HG03175 (cell line): ENCODE measurements around the gene SLC22A23.

Experiments used
- ATAC-seq: cut with Tn5 transposase; IDR thresholded peaks from one replicate; pipeline ENCODE4 v1.9.1; 2021; ENCODE audit warnings: mild to moderate bottlenecking, moderate library complexity; ENCODE audit not compliant: unreplicated experiment

The SLC22A23 gene

GRCh38 chr6:3306848-3307247 is 150.0 kb downstream of the SLC22A23 start:
- ATAC-seq: no peak

- ATAC-seq: no peak
Observed at GRCh38 chr6:3305831-3306230, 151.0 kb downstream of the SLC22A23 start.

GRCh38 chr6:3305216-3305565 is 151.7 kb downstream of the SLC22A23 start:
- no peak for ATAC-seq

GRCh38 chr6:3304500-3305215 is 152.2 kb downstream of the SLC22A23 start:
- no peak for ATAC-seq

GRCh38 chr6:3303795-3304411 is 152.9 kb downstream of the SLC22A23 start:
- no peak for ATAC-seq

- no peak for ATAC-seq
Observed at GRCh38 chr6:3301506-3301905, 155.3 kb downstream of the SLC22A23 start.

- no peak for ATAC-seq
Observed at GRCh38 chr6:3299221-3299620, 157.6 kb downstream of the SLC22A23 start.

- no peak for ATAC-seq
Observed at GRCh38 chr6:3297909-3298308, 158.9 kb downstream of the SLC22A23 start.

GRCh38 chr6:3297006-3297405 is 159.8 kb downstream of the SLC22A23 start:
- ATAC-seq: no peak

- no peak for ATAC-seq
Observed at GRCh38 chr6:3296537-3296936, 160.3 kb downstream of the SLC22A23 start.

GRCh38 chr6:3296078-3296477 is 160.8 kb downstream of the SLC22A23 start:
- no peak for ATAC-seq

GRCh38 chr6:3294921-3295871 is 161.7 kb downstream of the SLC22A23 start:
- ATAC-seq: no peak

GRCh38 chr6:3294396-3294795 is 162.5 kb downstream of the SLC22A23 start:
- no peak for ATAC-seq

GRCh38 chr6:3293271-3294155 is 163.3 kb downstream of the SLC22A23 start:
- ATAC-seq: no peak

- ATAC-seq: no peak
Observed at GRCh38 chr6:3292431-3293197, 164.2 kb downstream of the SLC22A23 start.

- ATAC-seq: no peak
Observed at GRCh38 chr6:3291987-3292386, 164.9 kb downstream of the SLC22A23 start.

GRCh38 chr6:3291346-3291745 is 165.5 kb downstream of the SLC22A23 start:
- no peak for ATAC-seq

- no peak for ATAC-seq
Observed at GRCh38 chr6:3290931-3291211, 166.0 kb downstream of the SLC22A23 start.

- no peak for ATAC-seq
Observed at GRCh38 chr6:3290149-3290930, 166.5 kb downstream of the SLC22A23 start.
